Chondrocyte (in vitro differentiated cells): ENCODE measurements around the gene RAD23B. TPM values are rescaled to one million over a fixed set of nuclear protein-coding genes. Genes with fewer than 3 reads are reported as not detected.
"Not testable (repeated sequence)": the region's sequence is repeated elsewhere in the genome, so short reads cannot be mapped to it uniquely, and the experiment has no call there.

Experiments
- DNase-seq: peaks from one replicate; pipeline ENCODE4 v3.0.0; 2021; ENCODE audit warnings: mixed read lengths, low spot score
- H3K27ac Mint-ChIP-seq: one replicate; pipeline ENCODE4 v1.8.0; 2021; ENCODE audit warnings: mild to moderate bottlenecking, moderate library complexity, mixed read lengths; ENCODE audit not compliant: unreplicated experiment
- H3K27me3 Mint-ChIP-seq: 2 replicates; pipeline ENCODE4 v1.8.0; 2021; ENCODE audit warnings: low read depth, mixed read lengths
- H3K36me3 Mint-ChIP-seq: 2 replicates; pipeline ENCODE4 v1.8.0; 2021; ENCODE audit warnings: low read depth, mixed read lengths
- H3K4me1 Mint-ChIP-seq: 2 replicates; pipeline ENCODE4 v1.8.0; 2021; ENCODE audit warnings: low read depth, mild to moderate bottlenecking, mixed read lengths
- H3K4me3 Mint-ChIP-seq: one replicate; pipeline ENCODE4 v1.8.0; 2021; ENCODE audit warnings: mild to moderate bottlenecking, moderate library complexity, mixed read lengths; ENCODE audit not compliant: unreplicated experiment
- H3K9me3 Mint-ChIP-seq: 2 replicates; pipeline ENCODE4 v1.8.0; 2021; ENCODE audit warnings: low read depth, mixed read lengths
- total RNA-seq: library from RNA; stranded (reverse); gene quantifications from 3 replicates; pipeline ENCODE4 v1.2.1, GENCODE V29; 2021
- TF ChIP-seq, protein P1 (sequence below): fragments of 200-600 bp; sonication (generic); IDR thresholded peaks from 2 replicates; pipeline ENCODE4 v1.5.0; 2021; ENCODE audit warnings: antibody characterized with exemption, mild to moderate bottlenecking, moderate library complexity

Gene RAD23B
- total RNA-seq, 1 donor from 2014 or later: 127 TPM

DNA sequence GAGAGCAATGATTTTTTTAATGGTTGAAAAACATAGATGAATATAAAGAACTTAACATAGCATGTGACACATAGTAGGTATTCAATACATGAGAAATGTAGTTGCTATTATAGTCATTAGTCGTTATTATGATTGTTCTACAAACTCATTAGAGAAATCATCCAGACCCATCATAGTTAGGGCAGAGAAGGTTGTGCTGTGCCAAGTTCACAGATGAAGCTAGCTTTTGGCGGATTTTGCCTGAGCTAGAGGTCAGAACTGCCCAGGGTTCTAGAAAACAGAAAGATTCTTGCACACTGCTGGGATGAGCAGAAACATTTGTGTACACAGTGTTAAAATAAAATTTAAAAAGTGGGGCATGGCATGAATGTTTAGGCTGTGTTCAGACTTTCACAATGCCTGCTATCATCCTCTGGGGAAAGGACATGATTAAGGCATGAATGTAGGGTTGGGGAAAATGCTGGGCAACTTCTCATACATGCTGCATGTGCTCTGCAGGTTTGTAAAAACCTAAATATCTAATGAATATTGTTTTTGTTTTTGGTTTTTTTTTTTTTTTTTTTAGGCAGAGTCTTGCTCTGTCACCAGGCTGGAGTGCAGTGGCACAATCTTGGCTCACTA, 33.3 kb upstream of the RAD23B start:
- no peaks in the 10 kb centered on the region for H3K27me3 Mint-ChIP-seq
- H3K4me3 Mint-ChIP-seq: no peak overlapping the region
- no peak for DNase-seq
- peak overlapping the region; percentile 99 for H3K27ac Mint-ChIP-seq
- TF ChIP-seq, protein P1, sequence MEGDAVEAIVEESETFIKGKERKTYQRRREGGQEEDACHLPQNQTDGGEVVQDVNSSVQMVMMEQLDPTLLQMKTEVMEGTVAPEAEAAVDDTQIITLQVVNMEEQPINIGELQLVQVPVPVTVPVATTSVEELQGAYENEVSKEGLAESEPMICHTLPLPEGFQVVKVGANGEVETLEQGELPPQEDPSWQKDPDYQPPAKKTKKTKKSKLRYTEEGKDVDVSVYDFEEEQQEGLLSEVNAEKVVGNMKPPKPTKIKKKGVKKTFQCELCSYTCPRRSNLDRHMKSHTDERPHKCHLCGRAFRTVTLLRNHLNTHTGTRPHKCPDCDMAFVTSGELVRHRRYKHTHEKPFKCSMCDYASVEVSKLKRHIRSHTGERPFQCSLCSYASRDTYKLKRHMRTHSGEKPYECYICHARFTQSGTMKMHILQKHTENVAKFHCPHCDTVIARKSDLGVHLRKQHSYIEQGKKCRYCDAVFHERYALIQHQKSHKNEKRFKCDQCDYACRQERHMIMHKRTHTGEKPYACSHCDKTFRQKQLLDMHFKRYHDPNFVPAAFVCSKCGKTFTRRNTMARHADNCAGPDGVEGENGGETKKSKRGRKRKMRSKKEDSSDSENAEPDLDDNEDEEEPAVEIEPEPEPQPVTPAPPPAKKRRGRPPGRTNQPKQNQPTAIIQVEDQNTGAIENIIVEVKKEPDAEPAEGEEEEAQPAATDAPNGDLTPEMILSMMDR: no peak
- no peaks in the 10 kb centered on the region for H3K9me3 Mint-ChIP-seq
- no peaks in the 10 kb centered on the region for H3K36me3 Mint-ChIP-seq
- H3K4me1 Mint-ChIP-seq: peaks cover 66% of the 10 kb centered on the region

DNA sequence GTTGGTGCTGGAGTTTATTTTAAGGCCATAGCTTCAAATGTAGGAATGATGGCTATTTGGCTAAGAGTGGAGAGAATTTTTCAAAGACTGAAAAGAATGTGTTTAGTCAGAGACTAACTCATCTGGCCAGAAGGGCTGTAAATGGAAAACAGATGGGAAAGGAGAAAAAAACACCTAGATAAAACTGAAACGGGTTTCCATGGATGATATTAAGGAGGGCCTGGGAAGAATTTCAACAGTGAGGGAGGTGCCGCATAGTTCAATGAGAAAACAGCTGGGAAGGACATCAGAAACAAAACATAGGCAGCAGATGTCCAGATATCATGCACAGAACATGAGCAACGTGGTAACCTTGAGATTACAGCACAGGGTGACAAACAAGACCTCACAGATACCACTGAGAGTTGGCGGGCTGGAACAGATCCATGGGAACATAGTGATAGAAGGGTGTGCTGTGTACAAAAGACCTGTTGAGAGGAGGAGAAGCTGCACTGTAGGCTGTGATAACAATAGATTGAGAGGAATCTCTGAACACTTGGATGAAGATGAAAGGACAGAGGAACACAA, 31.2 kb upstream of the RAD23B start:
- Mint-ChIP-seq H3K27ac (peak overlapping the region; percentile 93), H3K4me3 (peak overlapping the region; percentile 4), H3K27me3 (no peaks in the 10 kb centered on the region), H3K9me3 (no peaks in the 10 kb centered on the region), H3K4me1 (peaks cover 62% of the 10 kb centered on the region), H3K36me3 (no peaks in the 10 kb centered on the region)
- TF ChIP-seq, protein P1: no peak
- no peak for DNase-seq

DNA sequence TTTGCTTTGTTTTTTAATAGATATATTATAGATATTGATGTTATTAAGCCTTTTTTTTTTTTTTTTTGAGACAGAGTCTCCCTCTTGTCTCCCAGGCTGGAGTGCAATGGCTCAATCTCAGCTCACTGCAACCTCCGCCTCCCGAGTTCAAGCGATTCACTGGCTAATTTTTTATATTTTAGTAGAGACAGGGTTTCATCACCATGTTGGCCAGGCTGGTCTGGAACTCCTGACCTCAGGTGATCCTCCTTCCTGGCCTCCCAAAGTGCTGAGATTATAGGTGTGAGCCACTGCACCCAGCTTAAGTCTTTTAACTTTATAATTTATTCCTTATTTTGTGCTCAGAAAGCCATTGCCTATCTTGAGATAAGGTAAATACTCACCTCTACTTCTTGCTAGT, 24.2 kb upstream of the RAD23B start:
- no peak overlapping the region for H3K4me3 Mint-ChIP-seq
- no peaks in the 10 kb centered on the region for H3K27me3 Mint-ChIP-seq

DNA sequence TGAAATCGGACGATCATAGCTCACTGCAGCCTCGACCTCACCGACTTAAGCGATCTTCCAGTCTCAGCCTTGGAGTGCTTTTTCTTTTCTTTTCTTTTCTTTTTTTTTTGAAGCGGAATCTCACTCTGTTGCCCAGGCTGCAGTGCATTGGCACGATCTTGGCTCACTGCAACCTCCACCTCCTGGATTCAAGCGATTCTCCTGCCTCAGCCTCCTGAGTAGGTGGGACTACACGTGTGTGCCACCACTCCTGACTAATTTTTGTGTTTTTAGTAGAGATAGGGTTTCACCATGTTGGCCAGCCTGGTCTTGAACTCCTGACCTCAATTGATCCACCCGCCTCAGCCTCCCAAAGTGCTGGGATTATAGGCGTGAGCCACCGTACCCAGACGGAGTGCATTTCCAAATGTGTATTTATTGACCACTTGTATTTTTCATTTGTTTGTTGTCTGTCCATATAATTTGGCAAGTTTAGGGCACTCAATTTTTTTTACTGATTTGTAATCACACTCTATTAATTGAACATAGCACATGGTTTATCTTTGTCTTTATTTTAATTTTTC, 23.2 kb upstream of the RAD23B start:
- H3K9me3 Mint-ChIP-seq, H3K36me3 Mint-ChIP-seq, DNase-seq, H3K27ac Mint-ChIP-seq, H3K4me3 Mint-ChIP-seq, H3K27me3 Mint-ChIP-seq: not testable (repeated sequence)
- H3K4me1 Mint-ChIP-seq: peaks cover 15% of the 10 kb centered on the region

More for the DNA sequence above, 24.2 kb upstream of the RAD23B start:
- Mint-ChIP-seq H3K36me3 (no peaks in the 10 kb centered on the region), H3K9me3 (no peaks in the 10 kb centered on the region), H3K27ac (no peak overlapping the region), H3K4me1 (peaks cover 21% of the 10 kb centered on the region)
- TF ChIP-seq, protein P1: no peak
- no peak for DNase-seq

DNA sequence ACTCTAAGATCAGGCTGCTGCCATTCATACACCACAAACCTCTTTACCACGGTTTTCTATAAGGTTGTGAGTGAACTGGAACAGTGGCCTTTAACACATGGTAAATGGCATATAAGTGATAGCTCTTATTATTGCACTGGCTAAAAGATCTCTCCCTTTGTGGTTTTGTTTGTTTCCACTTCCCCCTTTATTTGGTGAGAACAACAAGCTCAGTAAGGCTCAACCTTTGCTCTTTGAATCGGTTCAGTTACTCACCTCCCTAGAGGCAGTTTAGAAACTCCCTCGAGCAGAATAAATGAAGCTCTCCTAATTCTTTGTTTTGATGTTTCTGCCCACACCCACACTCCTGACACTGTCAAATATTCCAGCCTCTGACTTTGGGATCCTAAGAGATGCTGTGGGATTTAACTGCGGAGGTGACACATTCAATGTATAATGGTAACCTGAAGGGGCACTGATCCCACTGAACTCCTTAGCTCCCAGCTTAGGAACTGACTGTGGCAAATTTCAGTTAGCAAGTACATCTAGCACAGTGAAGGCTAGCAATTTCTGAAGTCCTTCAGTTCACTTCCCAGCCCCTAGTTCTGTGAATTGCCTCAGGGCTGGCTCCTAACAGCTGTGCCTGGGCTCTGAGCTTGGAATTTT, 22.5 kb upstream of the RAD23B start:
- H3K36me3 Mint-ChIP-seq: peaks cover 4% of the 10 kb centered on the region
- no peaks in the 10 kb centered on the region for H3K27me3 Mint-ChIP-seq
- no peak overlapping the region for H3K27ac Mint-ChIP-seq
- DNase-seq: no peak
- H3K4me3 Mint-ChIP-seq: no peak overlapping the region
- H3K4me1 Mint-ChIP-seq: peaks cover 15% of the 10 kb centered on the region
- TF ChIP-seq, protein P1: no peak
- peaks cover 8% of the 10 kb centered on the region for H3K9me3 Mint-ChIP-seq
